NCI-H2171 (cell line): ENCODE measurements around the gene KHDRBS2.

ENCODE experiments used
- DNase-seq: peaks from one replicate; lab custom pipeline; 2025; lab: John Stamatoyannopoulos, UW

KHDRBS2 gene

GRCh38 chr6:62035952-62036351 is 250.1 kb downstream of the KHDRBS2 start:
- DNase-seq = no peak

DNA sequence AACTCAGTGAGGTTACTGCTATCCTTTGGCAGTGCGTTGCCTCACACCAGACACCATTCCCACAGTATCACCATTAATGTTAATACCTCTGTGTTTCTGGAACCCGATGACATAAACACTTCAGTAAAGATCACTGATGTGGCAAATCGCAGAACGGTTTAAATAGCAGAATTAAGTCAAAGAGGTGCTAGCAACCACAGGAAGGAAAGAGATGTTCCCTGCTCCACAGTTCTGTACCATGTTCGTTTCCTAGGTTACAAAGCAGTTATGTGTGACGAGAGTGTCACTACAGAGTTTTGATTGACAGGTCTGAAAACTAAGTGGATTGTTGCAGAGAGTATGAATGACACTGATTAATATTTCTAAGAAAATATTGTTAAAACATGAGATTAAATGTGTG is 272.3 kb downstream of the KHDRBS2 start:
- no peak for DNase-seq

DNA sequence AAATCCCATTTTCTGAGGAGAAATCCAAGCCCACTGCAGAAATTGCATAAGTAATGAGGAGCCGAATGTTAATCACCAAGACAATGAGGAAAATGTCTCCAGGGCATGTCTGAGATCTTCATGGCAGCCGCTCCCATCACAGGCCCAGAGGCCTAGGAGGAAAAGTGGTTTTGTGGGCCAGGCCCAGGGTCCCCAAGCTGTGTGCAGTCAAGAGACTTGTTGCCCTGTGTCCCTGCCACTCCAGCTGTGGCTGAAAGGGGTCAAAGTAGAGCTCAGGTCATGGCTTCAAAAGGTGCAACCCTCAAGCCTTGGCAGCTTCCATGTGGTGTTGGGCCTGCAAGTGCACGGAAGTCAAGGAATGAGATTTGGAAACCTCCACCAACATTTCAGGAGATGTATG is 276.6 kb downstream of the KHDRBS2 start:
- no peak for DNase-seq

GRCh38 chr6:61989616-61990015 is 296.4 kb downstream of the KHDRBS2 start:
- DNase-seq = no peak

DNA sequence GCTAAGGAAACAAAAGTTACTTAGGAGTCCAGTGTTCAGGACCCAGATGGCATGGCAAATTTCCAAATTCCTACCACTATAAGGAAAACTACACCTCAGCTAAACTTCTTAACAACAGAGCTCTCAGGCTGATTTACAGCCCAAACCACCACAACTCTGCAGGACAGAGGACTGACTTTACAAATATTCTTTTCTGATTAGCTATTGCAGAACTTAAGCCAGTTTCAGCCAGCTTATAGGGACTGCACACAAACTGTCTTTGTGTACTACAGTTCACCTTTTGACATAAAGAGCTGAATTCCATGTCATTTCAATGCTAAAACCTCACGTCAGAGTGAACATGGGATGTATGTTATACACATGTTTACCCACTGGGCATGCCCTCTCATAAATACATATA is 305.4 kb downstream of the KHDRBS2 start:
- no peak for DNase-seq

DNA sequence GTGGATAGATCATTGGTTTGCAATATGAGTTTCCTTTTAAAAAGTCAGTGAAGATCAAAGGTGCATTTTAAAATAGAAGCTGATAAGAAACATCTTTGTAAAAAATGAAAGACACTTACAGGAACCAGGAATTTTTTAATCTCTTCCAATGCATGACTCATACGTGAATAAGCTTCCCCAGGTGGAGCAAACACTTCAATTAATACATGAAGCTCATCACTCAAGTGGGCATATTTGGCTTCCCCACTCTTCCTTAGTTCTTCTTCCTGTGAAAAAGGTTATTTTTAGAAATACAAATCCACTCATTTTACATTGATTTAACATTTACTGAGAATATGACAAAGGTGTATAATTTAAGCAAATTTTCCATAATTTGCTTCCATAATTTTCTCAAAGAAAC is 308.1 kb downstream of the KHDRBS2 start:
- no peak for DNase-seq

DNA sequence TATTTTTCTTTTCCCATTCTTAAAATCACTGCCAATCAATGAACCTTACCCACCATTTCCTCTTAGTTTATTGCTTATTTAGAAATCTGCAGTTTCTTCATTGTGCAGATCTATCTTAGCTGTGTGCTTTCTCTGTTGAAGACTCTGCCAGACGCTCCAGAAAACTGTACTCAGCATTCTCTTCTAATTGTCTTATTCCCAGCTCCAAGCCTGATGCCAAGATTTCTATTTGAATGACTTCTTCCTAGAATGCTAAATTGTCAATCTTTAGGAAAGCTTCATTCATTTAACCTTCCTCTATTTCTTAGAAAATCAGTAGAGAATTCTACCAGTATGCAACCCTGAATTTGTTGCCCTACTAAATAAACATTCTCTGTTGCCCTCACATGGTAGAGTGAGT is 308.9 kb downstream of the KHDRBS2 start:
- DNase-seq = no peak

DNA sequence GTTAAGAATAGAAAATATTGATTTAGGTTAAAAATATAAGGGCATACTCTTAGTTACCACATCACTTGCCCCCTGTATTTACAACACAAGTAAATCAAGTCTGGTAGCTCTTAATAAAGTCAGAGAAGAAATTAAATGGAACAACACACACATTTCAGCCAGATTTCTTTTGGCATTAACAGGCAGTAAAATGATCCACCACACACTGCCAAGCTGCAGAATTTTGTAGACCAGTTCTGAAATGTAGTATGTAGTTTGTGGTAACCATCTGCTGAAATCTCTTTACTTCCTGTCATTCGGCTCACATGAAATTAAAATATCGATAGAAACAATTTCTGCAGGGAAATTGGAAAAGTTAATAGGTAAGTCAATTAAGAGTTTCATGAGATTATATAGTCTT is 326.8 kb downstream of the KHDRBS2 start:
- DNase-seq = no peak

DNA sequence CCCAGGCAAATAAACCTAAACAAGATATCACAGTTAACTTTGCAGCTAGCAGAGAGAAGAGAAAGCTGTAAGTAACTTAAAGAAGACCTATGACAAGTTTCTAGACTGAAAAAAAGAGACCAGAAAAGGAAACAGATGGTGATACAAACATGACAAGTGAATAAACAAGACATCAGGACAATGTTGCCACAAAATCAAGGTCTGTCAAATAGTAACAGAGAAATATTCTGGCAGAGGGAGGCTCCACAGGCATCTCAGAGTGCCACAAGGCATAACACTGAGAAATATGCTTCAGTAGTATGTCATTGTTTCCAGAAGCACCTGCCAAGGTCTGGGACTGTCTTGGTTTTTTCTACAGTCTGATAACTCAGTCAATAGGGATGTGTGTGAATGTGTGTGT is 332.2 kb downstream of the KHDRBS2 start:
- DNase-seq = no peak

GRCh38 chr6:61951586-61951985 is 334.4 kb downstream of the KHDRBS2 start:
- no peak for DNase-seq

DNA sequence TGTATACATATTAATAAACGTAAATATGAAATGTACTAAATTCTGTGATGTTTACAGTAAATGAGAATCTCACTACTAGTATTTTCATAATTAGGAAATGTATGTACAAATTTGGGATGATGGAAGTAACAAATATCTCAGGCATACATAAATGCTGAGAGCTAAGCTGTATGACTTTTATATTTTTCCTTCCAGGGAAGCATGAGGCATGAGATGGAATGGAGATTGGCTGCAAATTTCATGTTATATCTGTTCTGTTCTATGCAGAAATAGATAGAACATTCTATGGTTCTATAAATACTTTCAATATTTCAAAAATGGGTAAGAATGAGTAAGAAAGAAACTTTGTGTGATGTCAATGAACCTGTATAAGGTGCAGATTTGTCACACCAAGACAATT is 335.2 kb downstream of the KHDRBS2 start:
- no peak for DNase-seq

- no peak for DNase-seq
Measured at GRCh38 chr6:61949971-61950370, 336.1 kb downstream of the KHDRBS2 start.

GRCh38 chr6:61949161-61949560 is 336.9 kb downstream of the KHDRBS2 start:
- DNase-seq = no peak

GRCh38 chr6:61947311-61947947 is 338.6 kb downstream of the KHDRBS2 start:
- DNase-seq = no peak

DNA sequence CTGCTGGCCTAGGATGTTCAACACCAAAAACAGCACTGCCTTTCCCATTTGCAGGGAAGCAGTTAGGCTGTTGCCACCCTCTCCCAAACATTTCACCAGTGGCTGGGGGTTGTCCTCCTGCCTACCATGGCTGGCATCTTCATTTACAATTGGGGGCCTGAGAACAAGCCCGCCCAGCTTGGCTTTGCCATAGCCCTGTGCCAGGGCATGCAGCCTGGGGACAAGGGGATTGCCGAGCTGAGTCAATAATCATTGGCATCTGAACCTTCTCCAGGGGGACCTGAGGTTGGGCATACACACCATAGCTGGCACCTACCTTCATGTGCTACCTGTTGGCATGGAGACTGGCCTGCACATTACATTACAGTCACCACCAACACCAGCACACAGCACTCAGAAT is 345.1 kb downstream of the KHDRBS2 start:
- no peak for DNase-seq

DNA sequence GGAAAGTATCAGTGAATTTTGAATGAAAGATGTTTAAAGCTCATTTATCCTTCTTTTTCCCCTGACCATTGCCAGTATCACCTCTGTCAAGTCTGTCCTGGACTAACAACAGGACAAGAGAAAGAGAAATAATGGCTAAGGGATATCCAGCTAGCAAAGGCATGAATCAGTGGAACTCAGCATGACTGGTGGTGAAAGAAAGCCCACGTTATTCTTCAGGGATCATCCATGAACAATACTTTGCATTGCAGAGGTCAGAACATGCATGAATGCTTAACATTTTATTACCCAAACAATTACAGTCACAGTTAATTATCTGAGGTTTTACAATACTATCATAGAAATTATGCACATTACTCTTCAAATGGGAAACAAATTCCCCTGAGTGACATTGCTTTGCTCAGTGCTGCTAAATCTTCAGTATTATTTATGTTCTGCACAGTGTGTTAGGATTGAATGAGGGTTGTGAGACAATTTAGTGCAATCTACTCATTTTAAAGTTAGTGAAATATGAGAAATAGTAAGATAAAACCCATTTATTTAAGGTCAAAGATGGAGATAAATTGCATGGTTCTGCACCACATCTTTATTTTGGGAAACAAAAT is 350.7 kb downstream of the KHDRBS2 start:
- no peak for DNase-seq

GRCh38 chr6:61909486-61909885 is 376.5 kb downstream of the KHDRBS2 start:
- peak; percentile 68 for DNase-seq

DNA sequence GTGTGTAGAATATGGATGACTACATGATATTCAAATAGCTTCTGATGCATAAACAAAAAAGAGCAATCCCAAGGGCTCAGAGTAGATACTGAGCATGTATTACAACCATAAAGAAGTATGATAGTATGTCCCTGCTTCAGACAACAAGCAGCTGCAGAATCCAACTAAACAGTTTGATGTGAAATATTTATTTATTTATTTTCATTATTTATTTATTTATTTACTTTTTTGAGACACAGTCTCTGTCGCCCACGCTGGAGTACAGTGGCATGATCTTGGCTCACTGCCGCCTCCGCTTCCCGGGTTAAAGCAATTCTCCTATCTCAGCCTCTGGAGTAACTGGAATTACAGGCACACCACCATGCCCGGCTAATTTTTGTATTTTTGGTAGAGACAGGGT is 384.3 kb downstream of the KHDRBS2 start:
- DNase-seq = no peak

DNA sequence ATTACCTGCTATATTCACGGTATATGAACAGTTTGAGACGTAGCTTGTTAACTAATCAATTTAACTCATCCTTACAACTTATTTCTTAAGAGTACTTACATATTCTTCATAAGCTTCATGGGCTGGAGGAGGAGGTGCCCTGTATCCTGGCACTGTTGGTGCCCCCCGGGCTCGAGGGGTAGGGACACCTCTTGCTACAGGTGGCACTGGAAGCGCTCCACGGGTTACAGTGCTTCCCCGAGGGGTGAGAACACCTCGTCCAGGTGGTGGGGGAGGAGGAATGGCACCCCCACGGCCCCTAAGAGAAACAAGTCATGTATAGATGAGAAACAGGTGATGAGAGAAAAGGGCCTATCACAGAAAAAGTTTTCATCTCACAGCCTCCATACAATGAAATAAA is 391.5 kb downstream of the KHDRBS2 start:
- DNase-seq = no peak

DNA sequence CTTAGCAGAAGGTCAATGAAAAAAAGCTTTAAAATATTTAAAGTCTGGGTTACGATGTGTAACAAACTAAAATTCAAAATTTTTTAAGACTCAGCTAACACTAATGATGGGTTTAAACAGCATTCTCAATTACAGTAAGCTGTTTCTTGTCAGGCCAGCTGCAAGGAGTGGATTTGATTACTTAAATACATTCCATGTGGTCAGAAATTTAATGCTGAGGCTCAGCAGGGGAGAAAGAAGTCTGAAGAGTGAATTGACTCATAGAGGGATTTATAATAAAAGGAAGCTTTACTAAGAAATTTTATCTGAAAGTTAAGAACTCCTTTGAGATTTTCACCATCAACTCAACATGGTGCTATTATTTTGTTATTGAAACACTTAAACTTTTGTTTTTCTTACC is 398.6 kb downstream of the KHDRBS2 start:
- DNase-seq = no peak

DNA sequence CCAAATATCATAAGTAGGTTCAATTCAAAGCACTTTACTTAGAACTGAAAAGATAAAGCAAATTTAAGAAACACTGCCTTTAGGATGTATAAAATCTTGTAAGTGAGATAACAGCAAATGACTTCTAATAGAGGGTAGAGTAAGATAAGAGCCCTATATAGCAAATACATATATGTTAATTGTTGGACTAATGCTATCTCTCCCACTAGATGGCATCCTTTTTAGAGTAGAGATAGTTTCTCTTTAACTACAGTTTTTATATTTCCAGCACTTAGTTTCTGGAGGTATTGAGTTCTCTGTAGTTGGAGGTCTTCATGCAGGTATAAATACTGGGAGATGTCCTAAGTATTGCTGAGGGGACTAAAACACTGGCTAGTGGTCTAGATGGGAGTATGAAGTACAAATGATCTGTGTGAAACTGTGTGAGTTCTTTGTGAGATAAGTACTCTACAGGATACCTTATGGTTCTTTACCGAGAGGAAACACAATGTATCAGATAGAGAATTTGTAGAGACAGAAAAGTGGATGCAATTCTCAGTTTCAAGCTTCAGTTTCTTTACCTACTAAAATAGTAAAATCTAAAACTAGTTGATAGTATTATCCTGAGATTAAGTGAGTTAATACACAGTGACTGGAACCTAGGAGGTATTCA is 399.3 kb downstream of the KHDRBS2 start:
- DNase-seq = no peak

DNA sequence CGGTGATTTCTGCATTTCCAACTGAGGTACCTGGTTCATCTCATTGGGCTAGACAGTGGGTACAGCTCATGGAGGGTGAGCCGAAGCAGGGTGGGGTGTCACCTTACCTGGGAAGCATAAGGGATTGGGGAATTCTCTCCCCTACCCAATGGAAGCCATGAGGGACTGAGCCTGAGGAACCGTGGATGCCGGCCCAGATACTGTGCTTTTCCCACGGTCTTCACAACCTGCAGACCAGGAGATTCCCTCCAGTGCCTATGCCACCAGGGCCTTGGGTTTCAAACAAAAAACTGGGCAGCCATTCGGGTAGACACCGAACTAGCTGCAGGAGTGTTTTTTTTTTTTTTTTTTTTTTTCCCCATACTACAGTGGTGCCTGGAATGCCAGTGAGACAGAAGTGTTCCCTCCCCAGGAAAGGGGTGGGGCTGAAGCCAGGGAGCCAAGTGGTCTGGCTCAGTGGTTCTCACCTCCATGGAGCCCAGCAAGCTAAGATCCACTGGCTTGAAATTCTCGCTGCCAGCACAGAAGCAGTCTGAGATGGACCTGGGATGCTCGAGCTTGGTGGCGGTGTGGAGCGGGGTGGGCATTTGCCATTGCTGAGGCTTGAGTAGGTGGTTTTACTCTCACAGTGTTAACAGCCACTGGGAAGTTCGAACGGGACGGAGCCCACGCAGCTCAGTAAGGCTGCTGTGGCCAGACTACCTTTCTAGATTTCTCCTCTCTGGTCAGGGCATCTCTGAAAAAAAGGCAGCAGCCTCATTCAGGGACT is 416.2 kb downstream of the KHDRBS2 start:
- no peak for DNase-seq

DNA sequence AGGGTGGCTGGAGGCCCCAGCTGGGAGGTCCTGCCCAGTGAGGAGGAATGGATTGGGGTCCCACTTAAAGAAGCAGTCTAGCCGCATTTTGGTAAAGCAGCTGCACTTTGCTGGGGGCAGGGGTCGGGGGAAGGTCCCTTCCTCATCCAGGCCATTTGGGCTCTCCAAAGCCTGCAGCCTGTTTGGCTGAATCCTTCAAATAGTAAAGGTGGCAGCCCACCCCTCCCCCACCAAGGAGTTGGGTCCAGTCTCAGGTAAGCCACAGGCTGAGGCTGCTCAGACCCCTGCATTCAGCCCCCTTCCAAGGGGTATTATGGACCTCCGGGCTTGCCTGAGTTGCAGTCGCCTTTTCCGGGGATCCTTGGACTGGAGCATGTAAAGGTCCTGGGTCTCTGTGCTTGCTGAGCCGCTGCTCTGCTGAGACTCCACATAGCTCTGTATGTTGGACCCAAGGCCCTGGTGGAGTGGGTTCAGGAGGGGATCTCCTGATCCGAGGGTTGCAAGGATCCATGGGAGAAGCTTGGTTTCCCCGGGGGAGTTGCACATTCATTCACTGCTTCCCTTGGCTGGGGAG is 417.4 kb downstream of the KHDRBS2 start:
- no peak for DNase-seq
